GM21576 (cell line): ENCODE measurements around the gene MICAL2.
"Not testable (repeated sequence)": the region's sequence is repeated elsewhere in the genome, so short reads cannot be mapped to it uniquely, and the experiment has no call there.

Experiments
- ATAC-seq: cut with Tn5 transposase; IDR thresholded peaks from one replicate; pipeline ENCODE4 v1.9.1; 2021; ENCODE audit warnings: mild to moderate bottlenecking, moderate library complexity; ENCODE audit not compliant: unreplicated experiment

MICAL2 gene

GRCh38 chr11:12133547-12134235, 23.3 kb downstream of the MICAL2 start:
- ATAC-seq: no peak

- ATAC-seq: no peak
Observed at GRCh38 chr11:12134236-12134585, 23.8 kb downstream of the MICAL2 start.

GRCh38 chr11:12135185-12135584, 24.8 kb downstream of the MICAL2 start:
- ATAC-seq: no peak

GRCh38 chr11:12137005-12137690, 26.8 kb downstream of the MICAL2 start:
- ATAC-seq: no peak

- ATAC-seq: no peak
Observed at GRCh38 chr11:12137938-12138731, 27.7 kb downstream of the MICAL2 start.

GRCh38 chr11:12139144-12139881, 28.9 kb downstream of the MICAL2 start:
- ATAC-seq: no peak

GRCh38 chr11:12140186-12140793, 29.9 kb downstream of the MICAL2 start:
- no peak for ATAC-seq

GRCh38 chr11:12141283-12141682, 30.9 kb downstream of the MICAL2 start:
- ATAC-seq: no peak

GRCh38 chr11:12142176-12142575, 31.8 kb downstream of the MICAL2 start:
- ATAC-seq: no peak

GRCh38 chr11:12142909-12143308, 32.5 kb downstream of the MICAL2 start:
- ATAC-seq: no peak

- ATAC-seq: no peak
Observed at GRCh38 chr11:12143461-12144258, 33.3 kb downstream of the MICAL2 start.

- ATAC-seq: no peak
Observed at GRCh38 chr11:12144330-12145174, 34.2 kb downstream of the MICAL2 start.

- ATAC-seq: not testable (repeated sequence)
Observed at GRCh38 chr11:12146678-12147077, 36.3 kb downstream of the MICAL2 start.

- ATAC-seq: no peak
Observed at GRCh38 chr11:12147827-12148226, 37.4 kb downstream of the MICAL2 start.

- ATAC-seq: no peak
Observed at GRCh38 chr11:12148466-12148865, 38.1 kb downstream of the MICAL2 start.

GRCh38 chr11:12148882-12149281, 38.5 kb downstream of the MICAL2 start:
- no peak for ATAC-seq

- no peak for ATAC-seq
Observed at GRCh38 chr11:12149672-12150225, 39.4 kb downstream of the MICAL2 start.

GRCh38 chr11:12150831-12151382, 40.5 kb downstream of the MICAL2 start:
- ATAC-seq: no peak
